ACC112 (cell line): ENCODE results near the gene PRMT1.

Experiments
- H2AFZ ChIP-seq: fragments of 200-600 bp; sonication (generic); one replicate; pipeline ENCODE4 v1.6.0; 2017; ENCODE audit warnings: antibody characterized with exemption, low read length; ENCODE audit not compliant: unreplicated experiment
- H3K27ac ChIP-seq: fragments of 200-600 bp; sonication (generic); 2 replicates; pipeline ENCODE4 v1.5.1; 2014; ENCODE audit warnings: low read depth, mild to moderate bottlenecking, antibody characterized with exemption, low read length, moderate library complexity
- H3K27me3 ChIP-seq: fragments of 200-600 bp; sonication (generic); 2 replicates; pipeline ENCODE4 v1.6.1; 2014; ENCODE audit warnings: mild to moderate bottlenecking, antibody characterized with exemption, low read length, moderate library complexity, mixed read lengths; ENCODE audit not compliant: insufficient read depth
- H3K36me3 ChIP-seq: fragments of 200-600 bp; sonication (generic); 2 replicates; pipeline ENCODE4 v1.6.1; 2016; ENCODE audit warnings: mild to moderate bottlenecking, antibody characterized with exemption, low read length, moderate library complexity, mixed read lengths; ENCODE audit not compliant: insufficient read depth
- H3K4me1 ChIP-seq: fragments of 200-600 bp; sonication (generic); one replicate; pipeline ENCODE4 v1.6.1; 2016; ENCODE audit warnings: low read length, mixed read lengths; ENCODE audit not compliant: insufficient read depth, unreplicated experiment, control insufficient read depth
- H3K4me3 ChIP-seq: fragments of 200-600 bp; sonication (generic); 2 replicates; pipeline ENCODE4 v1.5.1; 2014; ENCODE audit warnings: mild to moderate bottlenecking, low read depth, low read length
- H3K79me2 ChIP-seq: fragments of 200-600 bp; sonication (generic); one replicate; pipeline ENCODE4 v1.6.0; 2016; ENCODE audit warnings: low read length; ENCODE audit not compliant: control insufficient read depth, unreplicated experiment, insufficient read depth

The PRMT1 gene

GRCh38 chr19:49676136-49676783 is 811 bp upstream of the PRMT1 start:
- Histone ChIP-seq H3K36me3 (no peaks in the 10 kb centered on the region), H3K27ac (peak overlapping the region; percentile 83), H3K27me3 (no peaks in the 10 kb centered on the region), H3K4me3 (peak overlapping the region; percentile 31), H3K79me2 (peaks cover 34% of the 10 kb centered on the region), H2AFZ (peak overlapping the region; percentile 10), H3K4me1 (peaks cover 19% of the 10 kb centered on the region)

- no peaks in the 10 kb centered on the region; the same call in 1 of the 2 replicates for H3K36me3 ChIP-seq
- no peaks in the 10 kb centered on the region for H3K27me3 ChIP-seq
- H3K4me3 ChIP-seq: peak overlapping the region; percentile 94
- no peak overlapping the region for H2AFZ ChIP-seq
- peak overlapping the region; percentile 83 for H3K27ac ChIP-seq
- H3K4me1 ChIP-seq: peaks cover 19% of the 10 kb centered on the region
- H3K79me2 ChIP-seq: peaks cover 34% of the 10 kb centered on the region
Measured at GRCh38 chr19:49676784-49677230, 264 bp upstream of the PRMT1 start.

- Histone ChIP-seq H2AFZ (no peak overlapping the region), H3K79me2 (peaks cover 34% of the 10 kb centered on the region), H3K27ac (peak overlapping the region; percentile 79), H3K4me3 (peak overlapping the region; percentile 94), H3K36me3 (no peaks in the 10 kb centered on the region; the same call in 1 of the 2 replicates), H3K4me1 (peaks cover 15% of the 10 kb centered on the region), H3K27me3 (no peaks in the 10 kb centered on the region)
Measured at GRCh38 chr19:49677901-49678674, 1.0 kb downstream of the PRMT1 start.

GRCh38 chr19:49678985-49679770 is 2.1 kb downstream of the PRMT1 start:
- H2AFZ ChIP-seq: no peak overlapping the region
- peaks cover 3% of the 10 kb centered on the region; the same call in 1 of the 2 replicates for H3K36me3 ChIP-seq
- no peaks in the 10 kb centered on the region for H3K27me3 ChIP-seq
- H3K4me1 ChIP-seq: peaks cover 15% of the 10 kb centered on the region
- peaks cover 34% of the 10 kb centered on the region for H3K79me2 ChIP-seq
- no peak overlapping the region for H3K4me3 ChIP-seq
- no peak overlapping the region for H3K27ac ChIP-seq

- H3K79me2 ChIP-seq: peaks cover 34% of the 10 kb centered on the region
Measured at GRCh38 chr19:49679771-49680413, 2.8 kb downstream of the PRMT1 start.

GRCh38 chr19:49680421-49681351 is 3.6 kb downstream of the PRMT1 start:
- Histone ChIP-seq H3K27ac (no peak overlapping the region), H3K27me3 (no peaks in the 10 kb centered on the region), H3K79me2 (peaks cover 34% of the 10 kb centered on the region), H2AFZ (no peak overlapping the region), H3K4me1 (peaks cover 15% of the 10 kb centered on the region), H3K36me3 (peaks cover 3% of the 10 kb centered on the region; the same call in 1 of the 2 replicates), H3K4me3 (peak overlapping the region; percentile 37; the same call in 1 of the 2 replicates)

More at GRCh38 chr19:49679771-49680413, 2.8 kb downstream of the PRMT1 start:
- H3K27me3 ChIP-seq: no peaks in the 10 kb centered on the region
- H2AFZ ChIP-seq: no peak overlapping the region
- no peak overlapping the region for H3K4me3 ChIP-seq
- H3K27ac ChIP-seq: no peak overlapping the region
- peaks cover 3% of the 10 kb centered on the region; the same call in 1 of the 2 replicates for H3K36me3 ChIP-seq
- H3K4me1 ChIP-seq: peaks cover 15% of the 10 kb centered on the region

- Histone ChIP-seq H3K79me2 (peaks cover 34% of the 10 kb centered on the region), H3K4me1 (peaks cover 15% of the 10 kb centered on the region), H3K27ac (no peak overlapping the region), H3K4me3 (no peak overlapping the region), H3K27me3 (no peaks in the 10 kb centered on the region), H3K36me3 (peaks cover 3% of the 10 kb centered on the region; the same call in 1 of the 2 replicates), H2AFZ (no peak overlapping the region)
Measured at GRCh38 chr19:49681830-49682229, 4.8 kb downstream of the PRMT1 start.

- Histone ChIP-seq H3K4me1 (peaks cover 15% of the 10 kb centered on the region), H3K4me3 (no peak overlapping the region), H3K79me2 (peaks cover 34% of the 10 kb centered on the region), H3K27ac (no peak overlapping the region), H3K36me3 (peaks cover 3% of the 10 kb centered on the region; the same call in 1 of the 2 replicates), H2AFZ (no peak overlapping the region), H3K27me3 (no peaks in the 10 kb centered on the region)
Measured at GRCh38 chr19:49682274-49682673, 5.2 kb downstream of the PRMT1 start.

GRCh38 chr19:49683814-49684250 is 6.8 kb downstream of the PRMT1 start:
- peaks cover 15% of the 10 kb centered on the region for H3K4me1 ChIP-seq
- H2AFZ ChIP-seq: no peak overlapping the region
- no peak overlapping the region for H3K4me3 ChIP-seq
- H3K27me3 ChIP-seq: no peaks in the 10 kb centered on the region
- peaks cover 23% of the 10 kb centered on the region for H3K79me2 ChIP-seq
- no peak overlapping the region for H3K27ac ChIP-seq
- H3K36me3 ChIP-seq: peaks cover 3% of the 10 kb centered on the region; the same call in 1 of the 2 replicates
